Astrocyte of the cerebellum (primary cell): Measurements from ENCODE around the gene ACTMAP.
"Not testable (repeated sequence)": the region's sequence is repeated elsewhere in the genome, so short reads cannot be mapped to it uniquely, and the experiment has no call there.

Experiments
- DNase-seq: peaks from one replicate; pipeline ENCODE4 v3.0.0-alpha.2; 2011; ENCODE audit warnings: low read depth
- H3K4me3 ChIP-seq: 2 replicates; pipeline ENCODE4 v1.5.1; 2011; ENCODE audit warnings: mild to moderate bottlenecking, low read depth, low read length, moderate library complexity
- CTCF ChIP-seq: IDR thresholded peaks from 2 replicates; pipeline ENCODE4 v1.5.1; 2012; ENCODE audit warnings: low read length, low read depth, moderate library complexity, mild to moderate bottlenecking; ENCODE audit errors: missing control alignments
- in situ Hi-C: cut with HindIII; loops from 2 replicates; pipeline ENCODE4 v1.10.0; 2017; ENCODE audit warnings: low sequenced_read_pairs

The ACTMAP gene

GRCh38 chr19:40791996-40792395, 41.7 kb upstream of the ACTMAP start:
- DNase-seq, result no peak
- no peak overlapping the region for H3K4me3 ChIP-seq
- no peak for TF ChIP-seq CTCF
- in situ Hi-C loops, result no loop called here

- DNase-seq, result no peak
- TF ChIP-seq CTCF, result no peak
- H3K4me3 ChIP-seq, result no peak overlapping the region
- in situ Hi-C loops, result no loop called here
Observed at GRCh38 chr19:40791349-40791748, 41.1 kb upstream of the ACTMAP start.

GRCh38 chr19:40786060-40787037, 36.1 kb upstream of the ACTMAP start:
- no peak for DNase-seq
- no peak for TF ChIP-seq CTCF
- in situ Hi-C loops, result no loop called here
- H3K4me3 ChIP-seq, result no peak overlapping the region

- DNase-seq, result no peak
- in situ Hi-C loops, result no loop called here
- H3K4me3 ChIP-seq, result no peak overlapping the region
- no peak for TF ChIP-seq CTCF
Observed at GRCh38 chr19:40785526-40785925, 35.2 kb upstream of the ACTMAP start.

GRCh38 chr19:40784146-40784545, 33.9 kb upstream of the ACTMAP start:
- H3K4me3 ChIP-seq, in situ Hi-C loops, DNase-seq: not testable (repeated sequence)

- in situ Hi-C loops, result no loop called here
- TF ChIP-seq CTCF, result no peak
- H3K4me3 ChIP-seq, result no peak overlapping the region
- no peak for DNase-seq
Observed at GRCh38 chr19:40783711-40784110, 33.4 kb upstream of the ACTMAP start.

- H3K4me3 ChIP-seq, result no peak overlapping the region
- no peak for TF ChIP-seq CTCF
- DNase-seq, result no peak
- in situ Hi-C loops, result no loop called here
Observed at GRCh38 chr19:40781140-40781539, 30.9 kb upstream of the ACTMAP start.
